Left forelimb (tissue), 1 donor: ENCODE data around the gene THADA.
"Not testable (repeated sequence)": the region's sequence is repeated elsewhere in the genome, so short reads cannot be mapped to it uniquely, and the experiment has no call there.

Experiments used
- DNase-seq: peaks from one replicate; pipeline ENCODE4 v3.0.0-alpha.2; 2018; ENCODE audit warnings: low spot score

Gene THADA

GRCh38 chr2:43605079-43605655, 9.3 kb upstream of the THADA start:
- no peak for DNase-seq

DNA sequence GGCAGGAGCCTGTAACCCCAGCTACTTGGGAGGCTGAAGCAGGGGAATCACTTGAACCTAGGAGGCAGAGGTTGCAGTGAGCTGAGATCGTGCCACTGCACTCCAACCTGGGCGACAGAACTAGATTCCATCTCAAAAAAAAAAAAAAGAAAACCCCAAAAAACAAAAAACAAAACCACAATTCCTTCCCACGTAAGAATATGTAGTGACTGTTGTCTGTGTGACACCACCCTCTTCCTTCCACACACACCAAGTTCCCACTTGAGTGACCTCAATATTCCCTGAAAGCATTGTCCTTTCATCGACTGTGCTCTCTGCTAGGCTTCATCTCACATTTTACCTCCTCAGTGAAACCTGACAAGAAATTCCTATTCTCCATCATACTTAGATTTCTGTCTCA, 8.8 kb upstream of the THADA start:
- DNase-seq = no peak

GRCh38 chr2:43600596-43600995, 4.8 kb upstream of the THADA start:
- DNase-seq = not testable (repeated sequence)

GRCh38 chr2:43594875-43595274, 963 bp downstream of the THADA start:
- DNase-seq = no peak

GRCh38 chr2:43593254-43593653, 2.6 kb downstream of the THADA start:
- DNase-seq = no peak

DNA sequence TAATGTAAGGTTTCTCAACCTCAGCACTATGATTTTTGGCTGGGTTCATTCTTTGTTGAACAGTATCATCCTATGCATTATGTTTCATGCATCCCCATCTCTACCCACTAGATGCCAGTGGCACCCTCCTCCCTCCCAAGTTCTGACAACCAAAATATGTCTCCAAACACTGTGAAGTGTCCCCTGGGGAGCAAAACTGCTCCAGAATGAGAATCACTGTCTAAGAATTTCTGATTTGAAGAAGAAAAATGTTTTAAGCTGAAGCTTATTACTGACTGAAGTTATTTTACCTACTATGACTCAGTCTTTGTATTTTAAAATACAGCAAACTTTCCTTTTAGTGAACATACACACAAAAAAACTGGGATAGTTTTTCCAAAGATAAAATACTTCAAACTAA, 3.4 kb downstream of the THADA start:
- DNase-seq = no peak

DNA sequence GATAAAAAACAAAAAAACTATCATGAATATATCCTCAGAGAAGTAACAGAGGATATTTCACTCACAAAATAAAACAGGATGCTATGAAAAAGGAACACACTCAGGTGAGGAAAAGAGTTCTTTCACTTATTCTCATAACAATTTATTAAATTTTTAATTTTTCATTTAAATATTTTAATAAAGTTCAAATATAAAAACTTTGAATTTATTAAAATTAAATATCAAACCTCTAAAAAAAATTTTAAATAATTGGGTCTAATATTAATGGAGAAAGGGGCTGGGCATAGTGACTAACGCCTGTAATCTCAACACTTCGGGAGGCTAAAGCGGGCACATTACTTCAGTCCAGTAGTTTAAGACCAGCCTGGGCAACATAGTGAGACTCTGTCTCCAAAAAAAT, 10.1 kb downstream of the THADA start:
- no peak for DNase-seq

- DNase-seq = no peak
Observed at GRCh38 chr2:43579275-43579981, 16.4 kb downstream of the THADA start.

- DNase-seq = no peak
Observed at GRCh38 chr2:43576981-43577892, 18.6 kb downstream of the THADA start.

- no peak for DNase-seq
Observed at GRCh38 chr2:43572244-43572643, 23.6 kb downstream of the THADA start.

GRCh38 chr2:43569921-43570320, 25.9 kb downstream of the THADA start:
- DNase-seq = no peak

DNA sequence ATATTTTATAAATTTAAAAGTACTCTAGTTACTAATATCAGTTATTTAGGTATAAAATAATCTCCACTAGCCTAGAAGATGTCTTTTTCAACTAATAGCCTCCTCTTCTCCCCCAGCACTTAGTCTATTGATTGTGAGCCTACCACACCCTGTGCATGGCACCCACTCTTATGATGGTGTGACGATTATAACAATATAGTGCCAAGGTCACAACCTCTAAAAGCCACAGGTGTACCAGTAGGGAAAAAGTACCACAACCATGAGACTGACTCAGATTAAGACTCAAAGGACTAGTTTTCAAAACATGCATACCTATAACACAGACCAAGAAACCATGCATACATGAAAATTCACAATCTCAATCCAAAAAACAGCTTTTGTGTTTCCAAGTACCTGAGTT, 27.6 kb downstream of the THADA start:
- DNase-seq = no peak

- DNase-seq = no peak
Observed at GRCh38 chr2:43566461-43566729, 29.4 kb downstream of the THADA start.

DNA sequence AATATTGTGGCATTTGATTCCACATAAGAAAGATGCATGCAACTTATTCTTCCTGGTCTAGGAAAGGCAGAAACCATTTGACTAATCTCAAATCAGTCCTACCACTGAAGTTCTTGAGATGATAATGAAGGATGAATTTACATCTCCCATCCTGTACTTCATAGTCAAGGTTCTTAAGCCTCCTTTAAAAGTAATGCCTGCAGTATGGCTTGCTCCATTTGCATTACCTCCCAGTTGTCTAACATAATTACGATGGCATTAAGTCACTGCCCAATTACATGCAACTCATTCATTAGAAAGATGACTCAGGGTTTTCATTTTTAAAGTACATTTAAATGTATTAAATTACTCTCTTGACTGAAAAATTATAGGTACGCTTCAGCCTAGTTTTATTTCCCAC, 32.2 kb downstream of the THADA start:
- DNase-seq = no peak

DNA sequence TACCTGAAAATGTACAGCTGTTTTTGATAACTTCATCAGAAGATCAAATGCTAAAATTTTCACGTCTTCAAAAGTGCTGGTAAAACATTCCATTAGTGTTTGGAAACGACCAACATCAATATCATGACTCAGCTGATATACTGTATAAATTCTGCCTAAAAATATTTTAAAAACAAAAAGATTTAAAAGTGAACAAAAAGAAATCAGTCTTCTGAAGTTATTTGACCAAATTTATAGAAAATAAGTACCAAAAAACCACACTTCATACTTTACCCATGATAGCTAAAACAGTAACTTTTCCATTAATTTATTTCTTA, 35.6 kb downstream of the THADA start:
- no peak for DNase-seq

GRCh38 chr2:43559391-43560230, 36.2 kb downstream of the THADA start:
- no peak for DNase-seq

- DNase-seq = no peak
Observed at GRCh38 chr2:43557196-43557595, 38.6 kb downstream of the THADA start.

- no peak for DNase-seq
Observed at GRCh38 chr2:43556256-43556655, 39.6 kb downstream of the THADA start.

DNA sequence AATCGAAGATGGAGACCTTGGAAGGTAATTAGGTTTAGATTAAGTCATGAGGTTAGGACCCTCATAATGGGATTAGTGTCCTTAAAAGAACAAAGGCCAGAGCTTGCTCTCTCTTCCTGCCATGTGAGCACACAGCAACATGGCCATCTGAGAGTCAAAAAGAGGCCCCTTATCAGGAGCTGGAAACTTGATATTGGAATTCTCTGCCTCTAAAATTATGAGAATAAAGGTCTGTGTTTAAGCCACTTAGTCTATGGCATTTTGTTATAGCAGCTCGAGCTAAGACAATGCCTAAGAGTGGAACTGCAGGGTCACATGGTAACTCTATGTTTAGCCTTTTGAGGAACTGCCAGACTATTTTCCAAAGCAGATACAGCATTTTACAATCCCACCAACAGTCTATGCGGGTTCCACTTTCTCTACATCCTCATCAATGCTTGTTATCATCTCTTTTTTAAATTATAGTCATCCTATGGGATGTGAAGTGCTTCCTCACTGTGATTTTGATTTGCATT, 42.4 kb downstream of the THADA start:
- DNase-seq = no peak

DNA sequence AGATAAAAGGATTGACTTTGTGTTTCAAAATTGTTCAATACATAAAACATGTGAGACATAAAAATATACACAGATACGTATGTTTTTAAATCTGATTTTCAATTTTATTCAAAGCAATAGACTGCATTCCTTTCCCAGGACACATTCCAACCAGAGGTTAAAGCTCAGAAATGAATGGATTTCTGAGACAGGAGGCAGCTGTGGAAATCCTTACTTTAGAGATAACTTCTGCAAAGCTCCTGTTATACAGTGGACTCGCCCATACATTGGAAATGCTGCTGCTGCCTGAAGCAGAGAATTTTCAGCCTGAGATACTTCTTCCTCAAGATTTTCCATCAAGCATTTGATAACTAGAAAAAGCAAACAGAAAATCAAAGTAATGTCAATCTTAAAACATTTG, 43.8 kb downstream of the THADA start:
- no peak for DNase-seq

GRCh38 chr2:43548381-43548780, 47.5 kb downstream of the THADA start:
- not testable (repeated sequence) for DNase-seq

- no peak for DNase-seq
Observed at GRCh38 chr2:43542285-43542933, 53.4 kb downstream of the THADA start.
